Liver (tissue), 3 donors: Measurements from ENCODE around the gene CTNNA2.

Experiments
- EGR1 ChIP-seq, 2 donors: IDR thresholded peaks; 2 replicates each; pipeline ENCODE4 v1.6.1; 2016 to 2018; ENCODE audit warnings: antibody characterized with exemption in 2 of 2, low read depth in 2 of 2
- YY1 ChIP-seq: IDR thresholded peaks from 2 replicates; pipeline ENCODE4 v1.6.1; 2016; ENCODE audit warnings: antibody characterized with exemption, mild to moderate bottlenecking
- TF ChIP-seq, protein P1 (sequence below): fragments of 150-350 bp; IDR thresholded peaks from 2 replicates; pipeline ENCODE4 v1.5.1; 2017; ENCODE audit warnings: improper control_type of control experiment, low read depth, low read length; ENCODE audit not compliant: missing input control
- donor health status: healthy.
- donor health status: healthy.

DNA sequence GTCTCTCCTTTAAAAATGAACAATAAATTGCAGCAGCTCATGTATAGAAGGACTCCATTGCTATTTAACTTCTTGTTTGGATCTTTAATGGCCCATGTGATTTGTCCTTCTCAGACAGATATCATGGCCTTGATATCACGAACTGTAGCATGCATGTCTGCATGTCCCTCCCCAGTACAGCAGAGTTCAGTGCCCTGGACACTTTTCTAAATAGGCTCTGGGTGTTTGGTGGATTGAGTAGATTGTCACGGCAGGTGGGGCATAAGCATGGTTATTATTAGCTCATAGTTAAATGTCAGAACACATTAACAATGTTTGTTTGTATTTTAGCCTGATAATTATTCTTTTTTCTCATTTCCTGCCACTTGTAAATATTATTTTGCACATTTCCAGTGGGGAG is 673.4 kb downstream of the CTNNA2 start:
- TF ChIP-seq, protein P1, sequence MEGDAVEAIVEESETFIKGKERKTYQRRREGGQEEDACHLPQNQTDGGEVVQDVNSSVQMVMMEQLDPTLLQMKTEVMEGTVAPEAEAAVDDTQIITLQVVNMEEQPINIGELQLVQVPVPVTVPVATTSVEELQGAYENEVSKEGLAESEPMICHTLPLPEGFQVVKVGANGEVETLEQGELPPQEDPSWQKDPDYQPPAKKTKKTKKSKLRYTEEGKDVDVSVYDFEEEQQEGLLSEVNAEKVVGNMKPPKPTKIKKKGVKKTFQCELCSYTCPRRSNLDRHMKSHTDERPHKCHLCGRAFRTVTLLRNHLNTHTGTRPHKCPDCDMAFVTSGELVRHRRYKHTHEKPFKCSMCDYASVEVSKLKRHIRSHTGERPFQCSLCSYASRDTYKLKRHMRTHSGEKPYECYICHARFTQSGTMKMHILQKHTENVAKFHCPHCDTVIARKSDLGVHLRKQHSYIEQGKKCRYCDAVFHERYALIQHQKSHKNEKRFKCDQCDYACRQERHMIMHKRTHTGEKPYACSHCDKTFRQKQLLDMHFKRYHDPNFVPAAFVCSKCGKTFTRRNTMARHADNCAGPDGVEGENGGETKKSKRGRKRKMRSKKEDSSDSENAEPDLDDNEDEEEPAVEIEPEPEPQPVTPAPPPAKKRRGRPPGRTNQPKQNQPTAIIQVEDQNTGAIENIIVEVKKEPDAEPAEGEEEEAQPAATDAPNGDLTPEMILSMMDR: no peak
- TF ChIP-seq YY1 (no peak), EGR1 (IDR thresholded peaks at IDR 0.05; ENCODE audit: low read depth in 2 of 2) (no peak)
